ENCODE measurements around the gene KCNJ2. TPM values are rescaled to one million over a fixed set of nuclear protein-coding genes. Genes with fewer than 3 reads are reported as not detected.
A peak's percentile ranks its signal among the peaks of the same experiment; 100 is the strongest.

The KCNJ2 gene
- total RNA-seq: 0.47 and 0.48 TPM in 2 replicates
- long read RNA-seq, full-length matches to known transcripts: 1 of 1 reads
- long read RNA-seq, partial matches to known transcripts: 0 of 1 reads
- long read RNA-seq, other reads (novel, unspliced or antisense): 0 of 1 reads

DNA sequence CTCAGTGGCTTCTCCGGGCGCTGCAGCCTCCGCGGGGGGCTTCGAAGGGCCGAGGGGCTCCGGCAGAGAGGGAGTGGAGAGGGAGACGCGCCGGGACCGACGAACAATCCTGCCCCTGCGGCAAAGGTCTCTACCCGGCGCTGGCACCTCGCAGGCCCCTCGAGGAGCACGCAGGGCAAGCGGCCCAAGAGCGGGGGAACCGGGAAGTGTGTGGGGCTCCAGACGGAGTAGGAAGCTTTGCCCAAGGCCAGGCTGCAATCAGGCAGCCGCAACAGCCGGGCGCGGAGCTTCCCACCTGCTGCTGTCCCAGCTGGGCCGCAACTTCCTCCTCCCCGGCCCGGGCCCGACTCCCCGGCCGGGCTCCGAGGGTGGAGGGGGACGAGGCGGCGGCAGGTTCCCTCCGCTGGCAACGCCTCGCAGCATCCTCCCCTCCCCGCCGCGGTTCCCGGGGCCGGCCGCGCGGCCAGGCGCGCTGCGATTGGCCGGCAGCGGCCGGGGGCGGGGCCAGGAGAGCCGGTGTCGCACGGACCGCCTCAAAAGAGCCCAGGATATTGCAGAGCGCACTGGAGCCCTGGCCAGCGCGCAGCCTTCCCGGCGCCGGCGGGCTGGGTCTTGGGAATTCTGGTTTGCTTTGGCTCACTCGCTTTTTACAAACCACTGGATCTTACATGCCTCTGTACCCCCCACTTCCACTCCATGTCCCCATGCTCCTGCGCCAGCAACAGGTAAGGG is at the start of gene KCNJ2:
Gene KCNJ2 (plus strand): TSS at position 556 of the 732 bp plus-strand sequence. CDS start 5,508 bp downstream, outside the sequence.
- Mint-ChIP-seq H3K27ac (ENCODE audit: unreplicated experiment) (peak within 1 kb of the TSS; percentile 1), H3K27me3 (ENCODE audit: low read depth) (peaks cover 40% of the 10 kb centered on the region), H3K36me3 (ENCODE audit: low read depth) (no peaks in the 10 kb centered on the region), H3K4me1 (peaks cover 28% of the 10 kb centered on the region), H3K4me3 (peak within 1 kb of the TSS; percentile 93), H3K9me3 (peaks cover under 1% of the 10 kb centered on the region)
- DNase-seq (ENCODE audit: low read depth, low spot score): peak; percentile 80
- TF ChIP-seq CTCF (conservative IDR thresholded peaks at IDR 0.05): no peak

- H3K27me3 Mint-ChIP-seq (ENCODE audit: low read depth): no peaks in the 10 kb centered on the region
- H3K9me3 Mint-ChIP-seq: peaks cover 2% of the 10 kb centered on the region
- no peak overlapping the region for H3K4me3 Mint-ChIP-seq
- no peak overlapping the region for H3K27ac Mint-ChIP-seq (ENCODE audit: unreplicated experiment)
- H3K4me1 Mint-ChIP-seq: peaks cover 4% of the 10 kb centered on the region
- no peak for TF ChIP-seq CTCF (conservative IDR thresholded peaks at IDR 0.05)
- no peak for DNase-seq (ENCODE audit: low read depth, low spot score)
- no peaks in the 10 kb centered on the region for H3K36me3 Mint-ChIP-seq (ENCODE audit: low read depth)
These were observed 49.8 kb upstream of the KCNJ2 start for GRCh38 chr17:70119545-70119944.

GRCh38 chr17:70119983-70120382 is 49.3 kb upstream of the KCNJ2 start:
- Mint-ChIP-seq H3K27ac (ENCODE audit: unreplicated experiment) (no peak overlapping the region), H3K4me3 (no peak overlapping the region)
- no peak for DNase-seq (ENCODE audit: low read depth, low spot score)

GRCh38 chr17:70120425-70120824 is 48.9 kb upstream of the KCNJ2 start:
- Mint-ChIP-seq H3K4me3 (no peak overlapping the region), H3K4me1 (peaks cover 4% of the 10 kb centered on the region), H3K27ac (ENCODE audit: unreplicated experiment) (no peak overlapping the region), H3K9me3 (peaks cover 2% of the 10 kb centered on the region), H3K27me3 (ENCODE audit: low read depth) (no peaks in the 10 kb centered on the region), H3K36me3 (ENCODE audit: low read depth) (no peaks in the 10 kb centered on the region)
- no peak for DNase-seq (ENCODE audit: low read depth, low spot score)
- TF ChIP-seq CTCF (conservative IDR thresholded peaks at IDR 0.05): no peak

More at GRCh38 chr17:70119983-70120382, 49.3 kb upstream of the KCNJ2 start:
- Mint-ChIP-seq H3K9me3 (peaks cover 2% of the 10 kb centered on the region), H3K36me3 (ENCODE audit: low read depth) (no peaks in the 10 kb centered on the region), H3K4me1 (peaks cover 4% of the 10 kb centered on the region), H3K27me3 (ENCODE audit: low read depth) (no peaks in the 10 kb centered on the region)
- TF ChIP-seq CTCF (conservative IDR thresholded peaks at IDR 0.05): no peak

DNA sequence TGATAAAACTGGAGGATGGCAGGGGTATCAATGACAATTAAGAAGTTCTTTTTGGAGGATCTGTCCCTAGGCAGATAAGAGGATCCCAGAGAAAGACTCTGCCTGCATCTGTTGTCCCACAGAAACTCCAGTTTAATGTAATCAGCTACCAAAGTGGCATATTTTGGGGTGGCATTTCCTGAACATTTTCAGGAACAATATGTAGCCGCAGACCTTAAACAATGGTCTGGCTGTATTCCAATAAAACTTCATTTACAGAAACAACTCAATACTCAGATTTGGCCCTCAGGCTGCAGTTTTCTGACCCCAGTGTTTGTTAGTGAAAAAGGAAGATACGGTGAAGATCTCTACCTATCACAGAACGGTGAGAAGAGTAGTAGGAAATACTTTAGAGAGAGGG is 48.2 kb upstream of the KCNJ2 start:
- Mint-ChIP-seq H3K27ac (ENCODE audit: unreplicated experiment) (no peak overlapping the region), H3K27me3 (ENCODE audit: low read depth) (no peaks in the 10 kb centered on the region), H3K4me3 (no peak overlapping the region), H3K4me1 (peaks cover 4% of the 10 kb centered on the region), H3K36me3 (ENCODE audit: low read depth) (no peaks in the 10 kb centered on the region), H3K9me3 (peaks cover 2% of the 10 kb centered on the region)
- no peak for TF ChIP-seq CTCF (conservative IDR thresholded peaks at IDR 0.05)
- no peak for DNase-seq (ENCODE audit: low read depth, low spot score)

All from neural crest cell (in vitro differentiated cells).